Brain microvascular endothelial cell (primary cell): ENCODE results near the gene GPR183.

Experiments used
- DNase-seq: peaks from one replicate; pipeline ENCODE4 v3.0.0-alpha.2; 2020
- H3K27ac ChIP-seq: fragments of 250-450 bp; sonication (Bioruptor Pico); 2 replicates; pipeline ENCODE4 v1.5.1; 2020; ENCODE audit warnings: mild to moderate bottlenecking, moderate library complexity
- H3K27me3 ChIP-seq: fragments of 250-450 bp; sonication (Bioruptor Pico); replicated peaks from 2 replicates; pipeline ENCODE4 v1.5.1; 2020; ENCODE audit warnings: mild to moderate bottlenecking
- H3K36me3 ChIP-seq: fragments of 250-450 bp; sonication (Bioruptor Pico); replicated peaks from 2 replicates; pipeline ENCODE4 v1.5.1; 2020; ENCODE audit warnings: mild to moderate bottlenecking
- H3K4me3 ChIP-seq: 2 replicates; pipeline ENCODE4 v1.5.1; 2011; ENCODE audit warnings: low read depth, mild to moderate bottlenecking, control low read depth, low read length, moderate library complexity
- in situ Hi-C: cut with HindIII; loops from 2 replicates; pipeline ENCODE4 v1.10.0; 2017; ENCODE audit warnings: low sequenced_read_pairs, low pct_ligation_motif_present
- TF ChIP-seq, protein P1 (sequence below): IDR thresholded peaks from 2 replicates; pipeline ENCODE4 v1.5.1; 2011; ENCODE audit warnings: low read depth, mild to moderate bottlenecking, moderate library complexity, low read length, control low read depth, inconsistent platforms; ENCODE audit errors: missing control alignments

Gene GPR183

DNA sequence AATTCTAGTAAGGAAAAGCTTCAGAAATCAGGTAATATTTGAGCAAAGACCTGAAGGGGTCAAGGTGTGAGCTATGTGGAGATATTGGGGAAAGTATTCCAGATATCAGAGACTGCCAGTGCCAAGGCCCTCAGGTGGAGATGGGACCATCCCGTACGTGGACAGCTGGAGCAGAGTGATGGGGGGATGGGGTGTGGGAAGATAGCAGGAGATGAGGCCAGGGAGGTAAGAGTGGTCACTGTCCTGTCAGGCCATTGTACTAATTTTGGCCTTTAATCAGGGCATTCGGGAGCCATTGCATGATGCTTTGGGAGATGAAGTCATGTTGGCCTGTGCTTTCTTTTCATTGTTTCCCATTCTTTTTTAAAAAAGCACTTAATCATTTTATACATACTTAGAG, 36.0 kb downstream of the GPR183 start:
- no peaks in the 10 kb centered on the region for H3K27me3 ChIP-seq
- no peak overlapping the region for H3K27ac ChIP-seq
- TF ChIP-seq, protein P1, sequence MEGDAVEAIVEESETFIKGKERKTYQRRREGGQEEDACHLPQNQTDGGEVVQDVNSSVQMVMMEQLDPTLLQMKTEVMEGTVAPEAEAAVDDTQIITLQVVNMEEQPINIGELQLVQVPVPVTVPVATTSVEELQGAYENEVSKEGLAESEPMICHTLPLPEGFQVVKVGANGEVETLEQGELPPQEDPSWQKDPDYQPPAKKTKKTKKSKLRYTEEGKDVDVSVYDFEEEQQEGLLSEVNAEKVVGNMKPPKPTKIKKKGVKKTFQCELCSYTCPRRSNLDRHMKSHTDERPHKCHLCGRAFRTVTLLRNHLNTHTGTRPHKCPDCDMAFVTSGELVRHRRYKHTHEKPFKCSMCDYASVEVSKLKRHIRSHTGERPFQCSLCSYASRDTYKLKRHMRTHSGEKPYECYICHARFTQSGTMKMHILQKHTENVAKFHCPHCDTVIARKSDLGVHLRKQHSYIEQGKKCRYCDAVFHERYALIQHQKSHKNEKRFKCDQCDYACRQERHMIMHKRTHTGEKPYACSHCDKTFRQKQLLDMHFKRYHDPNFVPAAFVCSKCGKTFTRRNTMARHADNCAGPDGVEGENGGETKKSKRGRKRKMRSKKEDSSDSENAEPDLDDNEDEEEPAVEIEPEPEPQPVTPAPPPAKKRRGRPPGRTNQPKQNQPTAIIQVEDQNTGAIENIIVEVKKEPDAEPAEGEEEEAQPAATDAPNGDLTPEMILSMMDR = no peak
- in situ Hi-C loops = no loop called here
- no peak overlapping the region for H3K4me3 ChIP-seq
- H3K36me3 ChIP-seq = no peaks in the 10 kb centered on the region
- DNase-seq = no peak

DNA sequence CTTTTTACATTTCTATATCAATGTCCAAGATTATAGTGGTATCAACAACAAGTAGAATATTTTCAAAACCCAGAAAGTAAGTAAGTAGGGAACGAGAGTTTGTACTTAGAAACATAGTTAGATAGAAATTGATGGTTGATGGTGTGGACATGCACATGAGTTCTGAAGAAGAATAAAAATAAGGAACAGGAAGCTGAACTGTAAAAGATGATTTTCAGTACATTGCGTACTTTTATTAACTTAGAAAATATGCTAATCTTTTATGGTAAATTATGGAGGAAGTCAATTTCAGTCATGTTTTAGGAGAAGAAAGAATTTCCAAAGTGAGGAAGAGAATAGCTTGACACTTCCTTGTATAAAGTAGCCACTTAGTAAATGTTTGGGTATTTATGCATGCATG, 36.7 kb downstream of the GPR183 start:
- H3K4me3 ChIP-seq = no peak overlapping the region
- no peaks in the 10 kb centered on the region for H3K36me3 ChIP-seq
- in situ Hi-C loops = no loop called here
- H3K27me3 ChIP-seq = no peaks in the 10 kb centered on the region
- no peak overlapping the region for H3K27ac ChIP-seq
- TF ChIP-seq, protein P1 = no peak
- no peak for DNase-seq

DNA sequence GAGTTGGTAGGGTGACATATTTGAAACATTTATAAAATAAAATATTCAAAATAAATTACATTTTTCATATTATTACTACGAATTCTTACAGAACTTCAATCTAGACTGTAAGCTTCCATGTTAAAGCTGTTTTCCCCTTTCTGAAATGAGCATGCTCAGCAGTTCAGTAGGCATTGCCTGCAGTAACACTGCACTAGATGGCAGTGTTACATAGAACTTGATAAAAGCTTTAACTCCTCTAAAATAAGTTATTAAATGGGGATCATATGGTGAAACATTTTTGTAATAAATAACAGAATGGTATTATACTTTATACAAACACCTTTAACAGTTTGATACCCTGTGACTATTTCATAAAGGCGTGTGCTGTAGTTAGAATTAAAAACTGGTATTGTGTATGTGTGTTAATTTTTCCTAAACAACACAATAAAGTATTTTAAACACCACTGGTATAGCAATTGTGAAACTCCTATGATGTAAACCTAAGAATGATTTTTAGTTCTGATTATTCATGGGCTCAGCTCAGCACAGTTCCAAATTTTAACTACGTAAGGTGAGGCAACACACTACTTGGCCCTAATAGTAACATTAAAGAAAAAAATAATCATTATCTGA, 37.5 kb downstream of the GPR183 start:
- TF ChIP-seq, protein P1 = peak; percentile 75
- in situ Hi-C loops = no loop called here
- peak; percentile 47 for DNase-seq
- Histone ChIP-seq H3K27ac (no peak overlapping the region), H3K36me3 (no peaks in the 10 kb centered on the region), H3K27me3 (no peaks in the 10 kb centered on the region), H3K4me3 (no peak overlapping the region)

DNA sequence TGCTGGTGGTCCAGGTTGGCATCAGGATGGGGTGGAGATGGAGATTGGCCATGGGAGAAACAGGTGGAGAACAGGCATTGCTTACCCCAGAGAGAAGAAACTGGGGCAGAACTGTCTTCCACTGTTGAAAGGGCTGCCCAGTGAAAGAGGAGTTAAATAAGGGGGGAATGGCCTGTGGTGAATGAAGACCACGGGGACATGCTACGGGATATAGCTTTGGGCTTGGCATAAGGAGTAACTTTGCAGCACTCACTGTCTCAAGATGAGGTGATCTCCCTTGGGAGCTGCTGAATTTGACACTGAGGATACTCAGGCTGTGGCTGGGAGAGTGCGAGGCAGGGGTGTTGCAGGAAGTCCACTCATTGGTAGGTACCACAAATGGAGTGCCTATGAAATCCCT, 38.4 kb downstream of the GPR183 start:
- H3K27ac ChIP-seq = no peak overlapping the region
- TF ChIP-seq, protein P1 = no peak
- H3K4me3 ChIP-seq = no peak overlapping the region
- H3K36me3 ChIP-seq = no peaks in the 10 kb centered on the region
- in situ Hi-C loops = no loop called here
- H3K27me3 ChIP-seq = no peaks in the 10 kb centered on the region
- no peak for DNase-seq

GRCh38 chr13:99267927-99268326, 39.3 kb downstream of the GPR183 start:
- TF ChIP-seq, protein P1 = no peak
- no peaks in the 10 kb centered on the region for H3K27me3 ChIP-seq
- in situ Hi-C loops = no loop called here
- no peak for DNase-seq
- H3K4me3 ChIP-seq = no peak overlapping the region
- H3K27ac ChIP-seq = no peak overlapping the region
- no peaks in the 10 kb centered on the region for H3K36me3 ChIP-seq

- in situ Hi-C loops = no loop called here
- DNase-seq = no peak
- Histone ChIP-seq H3K36me3 (no peaks in the 10 kb centered on the region), H3K27me3 (no peaks in the 10 kb centered on the region), H3K4me3 (no peak overlapping the region), H3K27ac (no peak overlapping the region)
- TF ChIP-seq, protein P1 = no peak
Measured at GRCh38 chr13:99266827-99267226, 40.4 kb downstream of the GPR183 start.
